HCT116 (cell line): ENCODE results near the gene ARID3A. TPM values are rescaled to one million over a fixed set of nuclear protein-coding genes. Genes with fewer than 3 reads are reported as not detected.

ENCODE experiments used
- ATAC-seq: fragments of 200-7000 bp; cut with Tn5 transposase; 2 replicates; pipeline ENCODE4 v1.9.1; 2020; ENCODE audit warnings: mild to moderate bottlenecking, moderate library complexity
- BruUV-seq: library from RNA; stranded (reverse); fragments of 400-500 nt; replicated peaks from 2 replicates; lab custom pipeline; 2021; lab: Mats Ljungman, UMichigan
- CTCF ChIA-PET: fragments of 300-600 bp; sonication (Branson Sonifier 250); formaldehyde crosslinking; loops from one replicate; lab custom pipeline; 2021; ENCODE audit warnings: antibody characterized with exemption; lab: Charles Lee
- POLR2A ChIA-PET: fragments of 300-600, 350-600 bp; sonication (Branson Sonifier 250); formaldehyde crosslinking; loops from one replicate; lab custom pipeline; 2021; ENCODE audit warnings: antibody characterized with exemption; lab: Charles Lee
- RAD21 ChIA-PET, 2 experiments: fragments of 300-600 bp; sonication (Branson Sonifier 250); formaldehyde crosslinking; loops; one replicate each; lab custom pipeline; 2023; ENCODE audit warnings: low total read pairs in 2 of 2; ENCODE audit not compliant: uncharacterized antibody in 2 of 2, unreplicated experiment in 2 of 2, low non-redundant PET in 1 of 2; lab: Charles Lee
- DNase-seq: peaks from one replicate; pipeline ENCODE4 v3.0.0-alpha.2; 2010; ENCODE audit warnings: low read depth, low spot score
- H2AFZ ChIP-seq: fragments of 200-600 bp; shearing (Covaris generic), sonication (generic); 2 replicates; pipeline ENCODE4 v1.6.1; 2017; ENCODE audit warnings: low read depth, mixed run types, mixed read lengths, antibody characterized with exemption, low read length; ENCODE audit not compliant: poor library complexity, severe bottlenecking
- H3K27ac ChIP-seq: 2 replicates; pipeline ENCODE4 v1.5.1; 2012; ENCODE audit warnings: low read depth, low read length
- H3K27me3 ChIP-seq: fragments of 200-600 bp; sonication (generic); 2 replicates; pipeline ENCODE4 v1.6.1; 2016; ENCODE audit warnings: mixed run types, low read length, mixed read lengths; ENCODE audit not compliant: insufficient read depth
- H3K36me3 ChIP-seq, 2 experiments: fragments of 200-500 bp in 1 of 2; fragments of 200-600 bp in 1 of 2; sonication (Bioruptor generic) in 1 of 2; sonication (generic) in 1 of 2; 2 replicates each; pipeline versions ENCODE4 v1.5.1 to v1.6.1; 2014 to 2016; ENCODE audit warnings: low read length in 2 of 2, inconsistent platforms in 1 of 2, mixed read lengths in 1 of 2, mixed run types in 1 of 2; ENCODE audit not compliant: insufficient read depth in 2 of 2, control insufficient read depth in 1 of 2
- H3K4me1 ChIP-seq, 2 experiments: fragments of 200-600 bp in 1 of 2; sonication (generic) in 1 of 2; 2 replicates each; pipeline versions ENCODE4 v1.5.1 to v1.6.1; 2012 to 2017; ENCODE audit warnings: low read length in 2 of 2, inconsistent platforms in 1 of 2, mild to moderate bottlenecking in 1 of 2, mixed read lengths in 1 of 2, mixed run types in 1 of 2, moderate library complexity in 1 of 2; ENCODE audit not compliant: insufficient read depth in 2 of 2, control insufficient read depth in 1 of 2
- H3K4me2 ChIP-seq: fragments of 200-600 bp; sonication (generic); 2 replicates; pipeline ENCODE4 v1.6.1; 2017; ENCODE audit warnings: mixed run types, low read length, mixed read lengths
- H3K4me3 ChIP-seq, 2 experiments: fragments of 200-600 bp in 1 of 2; sonication (generic) in 1 of 2; replicated peaks in 1 of 2; 2 replicates each; pipeline ENCODE4 v1.5.1; 2011 to 2016; ENCODE audit warnings: low read length in 2 of 2, control low read depth in 1 of 2, low read depth in 1 of 2, mild to moderate bottlenecking in 1 of 2, mixed read lengths in 1 of 2, mixed run types in 1 of 2
- H3K79me2 ChIP-seq: fragments of 200-600 bp; sonication (generic); 2 replicates; pipeline ENCODE4 v1.6.1; 2017; ENCODE audit warnings: mild to moderate bottlenecking, mixed run types, low read length, moderate library complexity, mixed read lengths; ENCODE audit not compliant: insufficient read depth
- H3K9ac ChIP-seq: fragments of 200-600 bp; sonication (generic); 2 replicates; pipeline ENCODE4 v1.6.1; 2016; ENCODE audit warnings: low read length, mixed read lengths
- H3K9me2 ChIP-seq: fragments of 200-600 bp; sonication (generic), shearing (Covaris generic); 2 replicates; pipeline ENCODE4 v1.6.1; 2017; ENCODE audit warnings: mixed run types, mild to moderate bottlenecking, moderate library complexity; ENCODE audit not compliant: insufficient read depth
- H3K9me3 ChIP-seq, 2 experiments: fragments of 200-500 bp in 1 of 2; fragments of 200-600 bp in 1 of 2; sonication (Bioruptor generic) in 1 of 2; sonication (generic) in 1 of 2; 2 replicates each; pipeline ENCODE4 v1.6.1; 2014 to 2017; ENCODE audit warnings: low read length in 2 of 2, mixed read lengths in 2 of 2, inconsistent platforms in 1 of 2, low read depth in 1 of 2, mild to moderate bottlenecking in 1 of 2, mixed run types in 1 of 2, moderate library complexity in 1 of 2; ENCODE audit not compliant: control insufficient read depth in 1 of 2, insufficient read depth in 1 of 2
- H4K20me1 ChIP-seq: fragments of 200-600 bp; sonication (generic), shearing (Covaris generic); 2 replicates; pipeline ENCODE4 v1.6.1; 2017; ENCODE audit warnings: mixed run types, mild to moderate bottlenecking, moderate library complexity; ENCODE audit not compliant: insufficient read depth
- EZH2 ChIP-seq: fragments of 200-600 bp; sonication (generic); IDR thresholded peaks from 2 replicates; pipeline ENCODE4 v1.6.1; 2017; ENCODE audit warnings: antibody characterized with exemption, mixed run types
- EZH2phosphoT487 ChIP-seq: fragments of 200-600 bp; IDR thresholded peaks from 2 replicates; pipeline ENCODE4 v1.6.1; 2018; ENCODE audit warnings: antibody characterized with exemption, borderline replicate concordance
- FOSL1 ChIP-seq: IDR thresholded peaks from 2 replicates; pipeline ENCODE4 v1.6.1; 2012; ENCODE audit warnings: low read depth
- JUND ChIP-seq: IDR thresholded peaks from 2 replicates; pipeline ENCODE4 v1.6.1; 2012
- SRF ChIP-seq: IDR thresholded peaks from 2 replicates; pipeline ENCODE4 v1.6.1; 2012; ENCODE audit warnings: low read depth
- intact Hi-C: fragments of 100-400 bp; cut with micrococcal nuclease; formaldehyde crosslinking; loops from 2 replicates; pipeline ENCODE4 v1.10.0; 2022
- total RNA-seq: library from RNA; stranded (reverse); gene quantifications from one replicate; pipeline ENCODE4 v1.2.1, GENCODE V29; 2021; ENCODE audit not compliant: unreplicated experiment
- TF ChIP-seq, protein P1 (sequence below): IDR thresholded peaks from 2 replicates; pipeline ENCODE4 v1.6.1; 2012; ENCODE audit warnings: low read depth
- TF ChIP-seq, protein P2 (sequence below): IDR thresholded peaks from 2 replicates; pipeline ENCODE4 v1.6.1; 2011; ENCODE audit warnings: mild to moderate bottlenecking, low read length, moderate library complexity; ENCODE audit not compliant: insufficient replicate concordance; ENCODE audit errors: extremely low read depth
- TF ChIP-seq, protein P3 (sequence below): IDR thresholded peaks from 2 replicates; pipeline ENCODE4 v1.6.1; 2012

Gene ARID3A
- total RNA-seq, 1 experiment from 2014 or later: 21.8 TPM

DNA sequence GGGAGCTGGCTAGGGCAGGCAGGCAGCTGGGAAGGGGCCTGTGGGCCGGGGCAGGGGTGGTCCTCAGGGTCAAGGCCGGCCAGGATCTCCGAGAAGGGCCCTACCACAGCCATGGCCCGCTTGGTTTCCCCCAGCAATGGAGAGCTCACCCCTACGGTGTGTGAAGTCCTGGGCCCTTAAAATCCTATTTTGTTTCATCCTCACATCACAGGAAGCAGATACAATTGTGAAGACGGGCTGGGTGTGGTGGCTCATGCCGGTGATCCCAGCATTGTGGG is 23.8 kb upstream of the ARID3A start:
- H3K4me3 ChIP-seq: no peak overlapping the region
- TF ChIP-seq, protein P1, sequence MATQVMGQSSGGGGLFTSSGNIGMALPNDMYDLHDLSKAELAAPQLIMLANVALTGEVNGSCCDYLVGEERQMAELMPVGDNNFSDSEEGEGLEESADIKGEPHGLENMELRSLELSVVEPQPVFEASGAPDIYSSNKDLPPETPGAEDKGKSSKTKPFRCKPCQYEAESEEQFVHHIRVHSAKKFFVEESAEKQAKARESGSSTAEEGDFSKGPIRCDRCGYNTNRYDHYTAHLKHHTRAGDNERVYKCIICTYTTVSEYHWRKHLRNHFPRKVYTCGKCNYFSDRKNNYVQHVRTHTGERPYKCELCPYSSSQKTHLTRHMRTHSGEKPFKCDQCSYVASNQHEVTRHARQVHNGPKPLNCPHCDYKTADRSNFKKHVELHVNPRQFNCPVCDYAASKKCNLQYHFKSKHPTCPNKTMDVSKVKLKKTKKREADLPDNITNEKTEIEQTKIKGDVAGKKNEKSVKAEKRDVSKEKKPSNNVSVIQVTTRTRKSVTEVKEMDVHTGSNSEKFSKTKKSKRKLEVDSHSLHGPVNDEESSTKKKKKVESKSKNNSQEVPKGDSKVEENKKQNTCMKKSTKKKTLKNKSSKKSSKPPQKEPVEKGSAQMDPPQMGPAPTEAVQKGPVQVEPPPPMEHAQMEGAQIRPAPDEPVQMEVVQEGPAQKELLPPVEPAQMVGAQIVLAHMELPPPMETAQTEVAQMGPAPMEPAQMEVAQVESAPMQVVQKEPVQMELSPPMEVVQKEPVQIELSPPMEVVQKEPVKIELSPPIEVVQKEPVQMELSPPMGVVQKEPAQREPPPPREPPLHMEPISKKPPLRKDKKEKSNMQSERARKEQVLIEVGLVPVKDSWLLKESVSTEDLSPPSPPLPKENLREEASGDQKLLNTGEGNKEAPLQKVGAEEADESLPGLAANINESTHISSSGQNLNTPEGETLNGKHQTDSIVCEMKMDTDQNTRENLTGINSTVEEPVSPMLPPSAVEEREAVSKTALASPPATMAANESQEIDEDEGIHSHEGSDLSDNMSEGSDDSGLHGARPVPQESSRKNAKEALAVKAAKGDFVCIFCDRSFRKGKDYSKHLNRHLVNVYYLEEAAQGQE: no peak
- TF ChIP-seq FOSL1 (no peak), JUND (no peak), EZH2 (no peak), EZH2phosphoT487 (no peak), SRF (no peak)
- TF ChIP-seq, protein P2, sequence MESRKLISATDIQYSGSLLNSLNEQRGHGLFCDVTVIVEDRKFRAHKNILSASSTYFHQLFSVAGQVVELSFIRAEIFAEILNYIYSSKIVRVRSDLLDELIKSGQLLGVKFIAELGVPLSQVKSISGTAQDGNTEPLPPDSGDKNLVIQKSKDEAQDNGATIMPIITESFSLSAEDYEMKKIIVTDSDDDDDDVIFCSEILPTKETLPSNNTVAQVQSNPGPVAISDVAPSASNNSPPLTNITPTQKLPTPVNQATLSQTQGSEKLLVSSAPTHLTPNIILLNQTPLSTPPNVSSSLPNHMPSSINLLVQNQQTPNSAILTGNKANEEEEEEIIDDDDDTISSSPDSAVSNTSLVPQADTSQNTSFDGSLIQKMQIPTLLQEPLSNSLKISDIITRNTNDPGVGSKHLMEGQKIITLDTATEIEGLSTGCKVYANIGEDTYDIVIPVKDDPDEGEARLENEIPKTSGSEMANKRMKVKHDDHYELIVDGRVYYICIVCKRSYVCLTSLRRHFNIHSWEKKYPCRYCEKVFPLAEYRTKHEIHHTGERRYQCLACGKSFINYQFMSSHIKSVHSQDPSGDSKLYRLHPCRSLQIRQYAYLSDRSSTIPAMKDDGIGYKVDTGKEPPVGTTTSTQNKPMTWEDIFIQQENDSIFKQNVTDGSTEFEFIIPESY: no peak
- TF ChIP-seq, protein P3, sequence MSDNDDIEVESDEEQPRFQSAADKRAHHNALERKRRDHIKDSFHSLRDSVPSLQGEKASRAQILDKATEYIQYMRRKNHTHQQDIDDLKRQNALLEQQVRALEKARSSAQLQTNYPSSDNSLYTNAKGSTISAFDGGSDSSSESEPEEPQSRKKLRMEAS: no peak
- peaks cover 6 to 16% of the 10 kb centered on the region in 2 experiments; a peak in 3 of 4 replicates for H3K4me1 ChIP-seq
- H3K36me3 ChIP-seq: peaks cover 5 to 6% of the 10 kb centered on the region in 2 experiments; a peak in 3 of 4 replicates
- ChIA-PET POLR2A (no interaction called here), RAD21 (no interaction called here), CTCF (no interaction called here)
- H4K20me1 ChIP-seq: no peaks in the 10 kb centered on the region
- H3K79me2 ChIP-seq: peaks cover 32% of the 10 kb centered on the region
- H2AFZ ChIP-seq: no peak overlapping the region
- DNase-seq: no peak
- no TSS peak for BruUV-seq
- H3K4me2 ChIP-seq: no peak overlapping the region
- no peak overlapping the region for H3K9ac ChIP-seq
- intact Hi-C loops: no loop called here
- peak overlapping the region; percentile 9; the same call in 1 of the 2 replicates for H3K27ac ChIP-seq
- no peaks in the 10 kb centered on the region for H3K27me3 ChIP-seq
- ATAC-seq: no peak
- no peaks in the 10 kb centered on the region for H3K9me3 ChIP-seq
- no peaks in the 10 kb centered on the region for H3K9me2 ChIP-seq
